Measurements from ENCODE around the gene TRIO.

Gene TRIO

GRCh38 chr5:14185326-14186058, 42.4 kb downstream of the TRIO start:
- no peak for FAIRE-seq
- no peak for DNase-seq (ENCODE audit: insufficient read length, low spot score)
- TF ChIP-seq CTCF (IDR thresholded peaks at IDR 0.05; ENCODE audit: insufficient read depth, missing control alignments) = no peak

- no peak for FAIRE-seq
- TF ChIP-seq CTCF (IDR thresholded peaks at IDR 0.05; ENCODE audit: insufficient read depth, missing control alignments) = no peak
- no peak for DNase-seq (ENCODE audit: insufficient read length, low spot score)
Measured at GRCh38 chr5:14186059-14186830, 43.1 kb downstream of the TRIO start.

- DNase-seq (ENCODE audit: insufficient read length, low spot score) (no peak), FAIRE-seq (no peak)
- no peak for TF ChIP-seq CTCF (IDR thresholded peaks at IDR 0.05; ENCODE audit: insufficient read depth, missing control alignments)
Measured at GRCh38 chr5:14187157-14187556, 44.0 kb downstream of the TRIO start.

- TF ChIP-seq CTCF (IDR thresholded peaks at IDR 0.05; ENCODE audit: insufficient read depth, missing control alignments) = no peak
- FAIRE-seq (no peak), DNase-seq (ENCODE audit: insufficient read length, low spot score) (no peak)
Measured at GRCh38 chr5:14187660-14188059, 44.5 kb downstream of the TRIO start.

- DNase-seq (ENCODE audit: insufficient read length, low spot score) (no peak), FAIRE-seq (no peak)
- TF ChIP-seq CTCF (IDR thresholded peaks at IDR 0.05; ENCODE audit: insufficient read depth, missing control alignments) = no peak
Measured at GRCh38 chr5:14188778-14189177, 45.6 kb downstream of the TRIO start.

- DNase-seq (ENCODE audit: insufficient read length, low spot score) (no peak), FAIRE-seq (no peak)
- no peak for TF ChIP-seq CTCF (IDR thresholded peaks at IDR 0.05; ENCODE audit: insufficient read depth, missing control alignments)
Measured at GRCh38 chr5:14189680-14190079, 46.5 kb downstream of the TRIO start.

Measured in D721Med (cell line).